PC-3 (cell line): ENCODE results near the gene BMP7.

Experiments
- EZH2phosphoT487 ChIP-seq: fragments of 300-600 bp; sonication (generic); IDR thresholded peaks from 2 replicates; pipeline ENCODE4 v1.6.1; 2018; ENCODE audit warnings: mild to moderate bottlenecking, antibody characterized with exemption, low read length, borderline replicate concordance
- TF ChIP-seq, protein P1 (sequence below): fragments of 300-600 bp; sonication (generic); conservative IDR thresholded peaks from 2 replicates; pipeline ENCODE4 v1.5.1; 2017; ENCODE audit warnings: antibody characterized with exemption, low read depth, mild to moderate bottlenecking, low read length

DNA sequence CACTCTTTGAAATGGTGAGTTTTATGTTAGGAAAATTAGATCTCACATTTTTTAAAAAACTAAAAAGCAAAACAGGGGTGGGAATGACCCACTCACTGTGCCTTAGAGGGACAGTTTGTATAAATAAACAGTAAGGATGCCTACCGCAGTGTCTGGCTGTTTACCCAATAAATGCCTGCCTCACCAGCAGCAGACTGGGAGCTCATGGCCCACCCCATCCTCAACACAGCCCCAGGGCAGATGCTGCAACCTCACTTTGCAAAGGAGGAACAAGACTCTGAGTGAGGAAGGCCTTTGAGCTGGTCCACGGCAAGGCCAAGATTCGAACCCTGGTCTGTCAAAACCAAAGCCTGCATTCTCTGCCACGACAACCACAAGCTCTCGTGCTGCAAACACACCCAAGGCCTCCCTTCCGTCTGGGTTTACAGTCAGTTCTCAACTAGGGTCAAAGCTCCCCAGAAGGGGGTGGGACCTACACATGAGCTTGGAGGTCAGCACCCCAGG, 77.8 kb downstream of the BMP7 start:
- TF ChIP-seq, protein P1, sequence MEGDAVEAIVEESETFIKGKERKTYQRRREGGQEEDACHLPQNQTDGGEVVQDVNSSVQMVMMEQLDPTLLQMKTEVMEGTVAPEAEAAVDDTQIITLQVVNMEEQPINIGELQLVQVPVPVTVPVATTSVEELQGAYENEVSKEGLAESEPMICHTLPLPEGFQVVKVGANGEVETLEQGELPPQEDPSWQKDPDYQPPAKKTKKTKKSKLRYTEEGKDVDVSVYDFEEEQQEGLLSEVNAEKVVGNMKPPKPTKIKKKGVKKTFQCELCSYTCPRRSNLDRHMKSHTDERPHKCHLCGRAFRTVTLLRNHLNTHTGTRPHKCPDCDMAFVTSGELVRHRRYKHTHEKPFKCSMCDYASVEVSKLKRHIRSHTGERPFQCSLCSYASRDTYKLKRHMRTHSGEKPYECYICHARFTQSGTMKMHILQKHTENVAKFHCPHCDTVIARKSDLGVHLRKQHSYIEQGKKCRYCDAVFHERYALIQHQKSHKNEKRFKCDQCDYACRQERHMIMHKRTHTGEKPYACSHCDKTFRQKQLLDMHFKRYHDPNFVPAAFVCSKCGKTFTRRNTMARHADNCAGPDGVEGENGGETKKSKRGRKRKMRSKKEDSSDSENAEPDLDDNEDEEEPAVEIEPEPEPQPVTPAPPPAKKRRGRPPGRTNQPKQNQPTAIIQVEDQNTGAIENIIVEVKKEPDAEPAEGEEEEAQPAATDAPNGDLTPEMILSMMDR = no peak
- TF ChIP-seq EZH2phosphoT487 = no peak
